B cell (primary cell): ENCODE measurements around the gene MAN2B2. TPM values are rescaled to one million over a fixed set of nuclear protein-coding genes. Genes with fewer than 3 reads are reported as not detected.

Source experiments
- ATAC-seq: fragments of 200-7000 bp; cut with Tn5 transposase; one replicate; pipeline ENCODE4 v1.10.0; 2021; ENCODE audit warnings: low read depth, mild to moderate bottlenecking, moderate number of reproducible peaks, moderate library complexity
- CTCF ChIA-PET: fragments of 350-600 bp; sonication (Branson Sonifier 250); formaldehyde crosslinking; loops from one replicate; lab custom pipeline; 2021; ENCODE audit warnings: antibody characterized with exemption, inconsistent platforms; lab: Charles Lee
- POLR2A ChIA-PET: fragments of 350-600 bp; sonication (Branson Sonifier 250); formaldehyde crosslinking; loops from one replicate; lab custom pipeline; 2021; ENCODE audit warnings: antibody characterized with exemption; lab: Charles Lee
- DNase-seq: peaks from one replicate; pipeline ENCODE4 v3.0.0; 2013
- H2AFZ ChIP-seq: 2 replicates; pipeline ENCODE4 v1.6.1; 2012; ENCODE audit warnings: mild to moderate bottlenecking, low read depth, low read length; ENCODE audit not compliant: insufficient read depth, poor library complexity, severe bottlenecking
- H3K27ac ChIP-seq, 2 donors: 1 replicate in 1 of 2; 2 replicates in 1 of 2; pipeline ENCODE4 v1.5.1; 2012 to 2013; ENCODE audit warnings: low read length in 2 of 2, mild to moderate bottlenecking in 2 of 2, moderate library complexity in 1 of 2
- H3K27me3 ChIP-seq, 4 experiments: fragments of 200-600 bp in 1 of 4; sonication (generic) in 1 of 4; replicated peaks in 1 of 4; 1 replicate in 2 of 4; 2 replicates in 2 of 4; pipeline versions ENCODE4 v1.6.1 to v1.7.0; 2013 to 2016; ENCODE audit warnings: low read length in 3 of 4, mild to moderate bottlenecking in 2 of 4, mixed read lengths in 1 of 4, moderate library complexity in 1 of 4; ENCODE audit not compliant: insufficient read depth in 4 of 4, control insufficient read depth in 3 of 4; ENCODE audit errors: control extremely low read depth in 1 of 4
- H3K36me3 ChIP-seq, 2 experiments: replicated peaks in 1 of 2; 1 replicate in 1 of 2; 2 replicates in 1 of 2; pipeline versions ENCODE4 v1.6.1 to v1.7.1; 2013; ENCODE audit warnings: low read length in 1 of 2; ENCODE audit not compliant: insufficient read depth in 2 of 2, control insufficient read depth in 1 of 2; ENCODE audit errors: control extremely low read depth in 1 of 2, extremely low read depth in 1 of 2
- H3K4me1 ChIP-seq, 2 donors: fragments of 200-600 bp in 1 of 2; sonication (generic) in 1 of 2; 1 replicate in 1 of 2; 2 replicates in 1 of 2; pipeline versions ENCODE4 v1.5.1 to v1.6.1; 2013 to 2017; ENCODE audit warnings: low read length in 2 of 2; ENCODE audit not compliant: control insufficient read depth in 2 of 2, insufficient read depth in 2 of 2
- H3K4me2 ChIP-seq: replicated peaks from 2 replicates; pipeline ENCODE3; 2012; ENCODE audit warnings: mild to moderate bottlenecking, low read depth, low read length; ENCODE audit not compliant: poor library complexity, severe bottlenecking
- H3K4me3 ChIP-seq, 5 experiments: fragments of 200-600 bp in 1 of 5; sonication (generic) in 1 of 5; 1 replicate in 3 of 5; 2 replicates in 2 of 5; pipeline versions ENCODE4 v1.5.1 to v1.7.0; 2011 to 2016; ENCODE audit warnings: low read length in 4 of 5, mild to moderate bottlenecking in 4 of 5, low read depth in 2 of 5, control low read depth in 1 of 5, moderate library complexity in 1 of 5; ENCODE audit not compliant: insufficient read depth in 1 of 5; ENCODE audit errors: control extremely low read depth in 1 of 5, extremely low read depth in 1 of 5
- H3K79me2 ChIP-seq: fragments of 200-600 bp; sonication (generic); one replicate; pipeline ENCODE4 v1.6.0; 2016; ENCODE audit warnings: low read length; ENCODE audit not compliant: control insufficient read depth, insufficient read depth
- H3K9ac ChIP-seq: fragments of 200-600 bp; sonication (generic); 2 replicates; pipeline ENCODE4 v1.6.1; 2017; ENCODE audit warnings: mild to moderate bottlenecking, low read length, moderate library complexity
- H3K9me3 ChIP-seq, 3 donors: one replicate each; pipeline versions ENCODE4 v1.6.1 to v1.7.1; 2013; ENCODE audit warnings: low read length in 2 of 3; ENCODE audit not compliant: control insufficient read depth in 2 of 3, insufficient read depth in 1 of 3; ENCODE audit errors: control extremely low read depth in 1 of 3
- H4K20me1 ChIP-seq: 2 replicates; pipeline ENCODE4 v1.6.0; 2012; ENCODE audit warnings: mild to moderate bottlenecking, low read length; ENCODE audit not compliant: insufficient read depth, control insufficient read depth, poor library complexity, severe bottlenecking
- H3K27ac Mint-ChIP-seq: one replicate; pipeline ENCODE4 v1.8.0; 2021; ENCODE audit warnings: mixed read lengths
- H3K27me3 Mint-ChIP-seq: one replicate; pipeline ENCODE4 v1.8.0; 2021; ENCODE audit warnings: mixed read lengths
- H3K4me1 Mint-ChIP-seq: one replicate; pipeline ENCODE4 v1.8.0; 2021; ENCODE audit warnings: mixed read lengths
- H3K4me3 Mint-ChIP-seq: one replicate; pipeline ENCODE4 v1.8.0; 2021; ENCODE audit warnings: mixed read lengths
- H3K9me3 Mint-ChIP-seq: one replicate; pipeline ENCODE4 v1.8.0; 2022; ENCODE audit warnings: mixed read lengths; ENCODE audit not compliant: insufficient read depth
- CTCF ChIP-seq: fragments of 200-600 bp; IDR thresholded peaks from one replicate; pipeline ENCODE4 v1.8.0; 2022; ENCODE audit warnings: antibody characterized with exemption, mild to moderate bottlenecking
- EZH2 ChIP-seq: IDR thresholded peaks from 2 replicates; pipeline ENCODE4 v1.6.1; 2012; ENCODE audit warnings: borderline replicate concordance, low read depth, mild to moderate bottlenecking, moderate library complexity, low read length; ENCODE audit not compliant: insufficient read depth, poor library complexity, severe bottlenecking
- WGBS: methylation state at CpG from one replicate; pipeline ENCODE4 v1.1.5; 2013; ENCODE audit warnings: missing lambda C conversion rate; ENCODE audit not compliant: insufficient coverage; 5-methylcytosine and 5-hydroxymethylcytosine counted together
- intact Hi-C: fragments of 100-400 bp; cut with micrococcal nuclease; formaldehyde crosslinking; loops from one replicate; pipeline ENCODE4 v1.10.0; 2022
- polyA plus RNA-seq: library from polyadenylated mRNA; depleted of rRNA; stranded (reverse); fragments of >200 nt; gene quantifications from 2 replicates; pipeline ENCODE4 v1.2.3, GENCODE V29; 2012
- total RNA-seq, 2 donors: library from RNA; stranded (reverse); fragments of 120-200 nt in 1 of 2; gene quantifications; 1 replicate in 1 of 2; 2 replicates in 1 of 2; pipeline versions ENCODE4 v1.2.3 to v1.2.4, GENCODE V29; 2013 to 2022

Gene MAN2B2
- total and polyA plus RNA-seq, 2 donors (not counting 1 experiment from before 2014, with no cell fraction given), result 35.0 to 37.0 TPM

- TF ChIP-seq CTCF (no peak), EZH2 (no peak)
- Histone ChIP-seq H2AFZ (no peak overlapping the region), H4K20me1 (no peaks in the 10 kb centered on the region), H3K27me3 (no peaks in the 10 kb centered on the region), H3K9ac (no peak overlapping the region), H3K9me3 (peaks cover 0 to 38% (median 6%) of the 10 kb centered on the region in 3 donors), H3K4me3 (no peak overlapping the region), H3K79me2 (no peaks in the 10 kb centered on the region), H3K36me3 (peaks cover 22 to 82% of the 10 kb centered on the region in 2 experiments), H3K4me2 (no peak overlapping the region), H3K4me1 (no peaks in the 10 kb centered on the region), H3K27ac (no peak overlapping the region)
- WGBS, result 97% methylated on average over 7 of the region's 12 CpGs
- Mint-ChIP-seq H3K9me3 (no peaks in the 10 kb centered on the region), H3K27me3 (no peaks in the 10 kb centered on the region), H3K4me1 (peaks cover 2% of the 10 kb centered on the region), H3K27ac (no peak overlapping the region), H3K4me3 (no peak overlapping the region)
- POLR2A ChIA-PET, result no interaction called here
- no peak for DNase-seq
- ATAC-seq, result no peak
- CTCF ChIA-PET, result interaction anchor here (0.7 kb wide), 1 partner anchor 466 kb away, joined by 5 read pairs; no protein-coding TSS in a partner anchor
- intact Hi-C loops, result no loop called here
Measured at GRCh38 chr4:6603128-6603527, 28.1 kb downstream of the MAN2B2 start.

- DNase-seq (no peak), ATAC-seq (no peak)
- H3K27ac Mint-ChIP-seq, result no peak overlapping the region
- Histone ChIP-seq H3K4me3 (no peak overlapping the region), H3K9ac (no peak overlapping the region), H3K36me3 (peaks cover 19 to 84% of the 10 kb centered on the region in 2 experiments), H3K9me3 (peaks cover 0 to 38% (median 6%) of the 10 kb centered on the region in 3 donors), H3K27me3 (no peaks in the 10 kb centered on the region), H3K4me1 (no peaks in the 10 kb centered on the region), H3K4me2 (no peak overlapping the region), H4K20me1 (no peaks in the 10 kb centered on the region), H2AFZ (no peak overlapping the region), H3K79me2 (no peaks in the 10 kb centered on the region), H3K27ac (no peak overlapping the region)
- no peaks in the 10 kb centered on the region for H3K27me3 Mint-ChIP-seq
- H3K4me3 Mint-ChIP-seq, result no peak overlapping the region
- H3K9me3 Mint-ChIP-seq, result no peaks in the 10 kb centered on the region
- ChIA-PET POLR2A (interaction anchor here (0.6 kb wide), 1 partner anchor 21 kb away, joined by 7 read pairs; no protein-coding TSS in a partner anchor), CTCF (no interaction called here)
- peaks cover 2% of the 10 kb centered on the region for H3K4me1 Mint-ChIP-seq
- TF ChIP-seq CTCF, result no peak
- TF ChIP-seq EZH2, result no peak
- intact Hi-C loops, result no loop called here
- WGBS, result 98% methylated on average over 8 of the region's 8 CpGs
Measured at GRCh38 chr4:6605114-6605513, 30.1 kb downstream of the MAN2B2 start.
